Measurements from ENCODE around the gene CYYR1.

GRCh38 chr21:26443291-26443690 is 129.8 kb downstream of the CYYR1 start:
- TF ChIP-seq CTCF (conservative IDR thresholded peaks at IDR 0.05 in 1 of 2, IDR thresholded peaks at IDR 0.05 in 1 of 2; ENCODE audit: extremely low read depth in 1 of 2, insufficient read depth in 1 of 2, low read depth in 1 of 2, low read length in 2 of 2) (no peak), EZH2 (IDR thresholded peaks at IDR 0.05; ENCODE audit: borderline replicate concordance, low read length) (no peak)
